H1 (cell line): ENCODE measurements around the gene C13orf42. TPM values are rescaled to one million over a fixed set of nuclear protein-coding genes. Genes with fewer than 3 reads are reported as not detected.

Source experiments
- POU5F1 ChIP-seq: IDR thresholded peaks from 2 replicates; pipeline ENCODE4 v1.6.1; 2011; ENCODE audit warnings: low read depth, mild to moderate bottlenecking, low read length, moderate library complexity
- RBBP5 ChIP-seq: IDR thresholded peaks from 2 replicates; pipeline ENCODE4 v1.7.1; 2012; ENCODE audit warnings: low read depth, mild to moderate bottlenecking, inconsistent platforms, low read length, moderate library complexity, borderline replicate concordance
- ZNF274 ChIP-seq: IDR thresholded peaks from 2 replicates; pipeline ENCODE4 v1.7.0; 2012; ENCODE audit warnings: low read length, borderline replicate concordance; ENCODE audit errors: extremely low read depth
- polyA plus RNA-seq, 7 experiments: library from polyadenylated mRNA; depleted of rRNA in 3 of 7; stranded (reverse) in 5 of 7; unstranded in 2 of 7; fragments of >200 nt in 5 of 7; fragments of 200-250 nt in 2 of 7; gene quantifications; 1 replicate in 5 of 7; 2 replicates in 1 of 7; 4 replicates in 1 of 7; pipeline versions ENCODE4 v1.2.1 to v1.2.3, GENCODE V29; 2011 to 2013; ENCODE audit warnings: missing spikeins in 2 of 7, mixed read lengths in 2 of 7
- total RNA-seq: library from RNA; stranded (reverse); fragmentation: NEBNext Ultra II Directional; extraction: Animal tissue kit (Norgen Biotek cat#: 25700); gene quantifications from 2 replicates; pipeline ENCODE4 v1.2.1, GENCODE V29; 2021
- TF ChIP-seq, protein P1 (sequence below): IDR thresholded peaks from 2 replicates; pipeline ENCODE4 v1.6.1; 2011; ENCODE audit warnings: low read depth, mild to moderate bottlenecking, low read length; ENCODE audit not compliant: insufficient read depth

Gene C13orf42
- total and polyA plus RNA-seq, 2 of the 8 experiments (the other 6 are each of a cell fraction or from before 2014, with no cell fraction given) = 9.9 to 10.1 TPM

DNA sequence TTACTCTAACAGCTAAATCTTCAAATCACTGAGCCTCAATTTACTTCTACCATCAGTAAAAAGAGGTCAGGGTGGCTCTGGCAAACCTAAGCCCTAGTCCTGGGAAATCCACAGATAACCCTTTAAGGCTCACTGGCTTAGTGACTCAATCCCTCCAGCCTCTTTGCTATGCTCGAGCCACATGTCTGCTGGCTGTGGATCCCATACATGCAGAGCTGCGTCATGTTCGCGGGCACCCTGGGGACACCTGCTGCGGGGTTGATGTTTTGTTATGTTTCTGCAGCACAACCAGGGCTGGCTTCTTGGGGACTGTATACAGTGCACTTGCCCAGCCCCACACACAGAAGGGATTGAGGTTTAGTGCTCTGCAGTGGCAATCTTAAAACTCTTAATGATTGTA, 41.6 kb upstream of the C13orf42 start (continued):
- TF ChIP-seq, protein P1, sequence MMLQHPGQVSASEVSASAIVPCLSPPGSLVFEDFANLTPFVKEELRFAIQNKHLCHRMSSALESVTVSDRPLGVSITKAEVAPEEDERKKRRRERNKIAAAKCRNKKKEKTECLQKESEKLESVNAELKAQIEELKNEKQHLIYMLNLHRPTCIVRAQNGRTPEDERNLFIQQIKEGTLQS = no peak
- no peak for TF ChIP-seq POU5F1
- no peak for TF ChIP-seq ZNF274
- TF ChIP-seq RBBP5 = no peak
